Uterus (tissue), 4 donors: Measurements from ENCODE around the gene B9D2. TPM values are rescaled to one million over a fixed set of nuclear protein-coding genes. Genes with fewer than 3 reads are reported as not detected.

ENCODE experiments used
- DNase-seq, 2 donors: peaks; one replicate each; pipeline ENCODE4 v3.0.0-alpha.2; 2019 to 2020
- H3K27ac ChIP-seq, 2 donors: fragments of 200-600 bp; sonication (generic); 1 replicate in 1 of 2; 2 replicates in 1 of 2; pipeline ENCODE4 v1.5.1; 2016 to 2018
- H3K27me3 ChIP-seq, 2 donors: fragments of 200-600 bp; sonication (generic); one replicate each; pipeline ENCODE4 v1.5.1; 2018 to 2019; ENCODE audit warnings: control low read depth in 1 of 2
- H3K36me3 ChIP-seq, 2 donors: fragments of 200-600 bp; sonication (generic); one replicate each; pipeline ENCODE4 v1.5.1; 2019; ENCODE audit warnings: control low read depth in 1 of 2
- H3K4me1 ChIP-seq, 2 donors: fragments of 200-600 bp; sonication (generic); one replicate each; pipeline ENCODE4 v1.5.1; 2018 to 2019; ENCODE audit warnings: control low read depth in 1 of 2
- H3K4me3 ChIP-seq, 2 donors: fragments of 200-600 bp; sonication (generic); 1 replicate in 1 of 2; 2 replicates in 1 of 2; pipeline ENCODE4 v1.5.1; 2018 to 2019; ENCODE audit warnings: mild to moderate bottlenecking in 1 of 2
- H3K9me3 ChIP-seq, 2 donors: fragments of 200-600 bp; sonication (generic); one replicate each; pipeline ENCODE4 v1.5.1; 2019; ENCODE audit warnings: control low read depth in 1 of 2
- POLR2A ChIP-seq, 2 donors: fragments of 450-650 bp; IDR thresholded peaks; one replicate each; pipeline ENCODE4 v1.6.1; 2016; ENCODE audit warnings: antibody characterized with exemption in 2 of 2, mild to moderate bottlenecking in 1 of 2, moderate library complexity in 1 of 2
- intact Hi-C: fragments of 100-400 bp; cut with DNase I; formaldehyde crosslinking; loops from one replicate; pipeline ENCODE4 v1.15.1; 2023; ENCODE audit warnings: low total_unique reads
- total RNA-seq, 4 donors: library from RNA; depleted of rRNA in 3 of 4; stranded (reverse); fragments of >200 nt in 3 of 4; gene quantifications; one replicate each; pipeline versions ENCODE4 v1.1.0 to v1.2.4, GENCODE V29; 2014 to 2023
- TF ChIP-seq, protein P1 (sequence below), 4 experiments: fragments of 200-600 bp in 2 of 4; fragments of 450-650 bp in 2 of 4; sonication (generic) in 2 of 4; IDR thresholded peaks; one replicate each; pipeline ENCODE4 v1.5.1; 2016 to 2019; ENCODE audit warnings: antibody characterized with exemption in 4 of 4, mild to moderate bottlenecking in 2 of 4, moderate library complexity in 1 of 4
- donor health status: DM: yes; HTN: yes; CAD: no.

The B9D2 gene
- total RNA-seq, 4 donors from 2014 or later: 0.29 to 6.2 (median 3.5) TPM; not detected in 1

DNA sequence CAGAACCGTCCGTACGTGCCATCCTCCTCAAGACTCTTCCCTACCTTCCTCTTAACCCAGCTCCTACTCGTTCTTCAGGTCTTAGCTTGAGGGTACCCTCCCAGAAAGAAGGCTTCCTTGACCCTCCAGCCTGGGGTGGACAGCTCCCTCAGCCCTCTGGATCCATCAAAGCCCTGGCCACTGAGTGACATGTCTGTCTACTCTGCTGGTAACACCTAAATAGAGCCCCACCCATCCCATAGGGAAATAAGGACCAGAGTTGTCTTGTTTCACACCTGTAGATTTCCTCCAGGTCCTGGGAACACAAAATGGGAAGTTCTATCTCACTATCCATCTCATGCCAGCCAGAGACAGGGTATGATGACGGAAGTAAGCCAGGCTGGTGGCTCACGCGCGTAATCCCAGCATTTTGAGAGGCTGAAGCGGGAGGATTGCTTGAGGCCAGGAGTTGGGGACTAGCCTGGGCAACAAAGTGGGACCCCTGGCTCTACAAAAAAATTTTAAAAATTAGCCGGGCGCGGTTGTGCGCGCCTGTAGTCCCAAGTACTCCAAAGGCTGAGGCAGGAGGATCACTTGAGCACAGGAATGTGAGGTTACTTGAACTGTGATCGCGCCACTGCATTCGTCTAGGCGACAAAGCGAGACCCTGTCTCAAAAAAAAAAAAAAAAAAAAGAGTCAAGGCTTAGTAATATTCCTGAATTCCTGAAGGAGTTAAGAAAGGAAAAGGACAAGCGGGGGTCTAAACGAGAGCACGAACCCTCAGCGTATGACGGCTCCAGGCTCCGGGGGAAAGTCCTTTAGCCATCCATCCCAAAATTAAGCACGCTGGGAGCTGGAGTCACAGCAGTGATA lies 54.5 kb downstream of the B9D2 start:
- DNase-seq: no peak
- Histone ChIP-seq H3K27me3 (no peaks in the 10 kb centered on the region), H3K4me1 (peaks cover 3 to 10% of the 10 kb centered on the region in 2 donors), H3K27ac (peak overlapping the region; percentile 90 to 96), H3K4me3 (peak overlapping the region; percentile 63 to 78), H3K36me3 (no peaks in the 10 kb centered on the region), H3K9me3 (no peaks in the 10 kb centered on the region)
- TF ChIP-seq, protein P1, sequence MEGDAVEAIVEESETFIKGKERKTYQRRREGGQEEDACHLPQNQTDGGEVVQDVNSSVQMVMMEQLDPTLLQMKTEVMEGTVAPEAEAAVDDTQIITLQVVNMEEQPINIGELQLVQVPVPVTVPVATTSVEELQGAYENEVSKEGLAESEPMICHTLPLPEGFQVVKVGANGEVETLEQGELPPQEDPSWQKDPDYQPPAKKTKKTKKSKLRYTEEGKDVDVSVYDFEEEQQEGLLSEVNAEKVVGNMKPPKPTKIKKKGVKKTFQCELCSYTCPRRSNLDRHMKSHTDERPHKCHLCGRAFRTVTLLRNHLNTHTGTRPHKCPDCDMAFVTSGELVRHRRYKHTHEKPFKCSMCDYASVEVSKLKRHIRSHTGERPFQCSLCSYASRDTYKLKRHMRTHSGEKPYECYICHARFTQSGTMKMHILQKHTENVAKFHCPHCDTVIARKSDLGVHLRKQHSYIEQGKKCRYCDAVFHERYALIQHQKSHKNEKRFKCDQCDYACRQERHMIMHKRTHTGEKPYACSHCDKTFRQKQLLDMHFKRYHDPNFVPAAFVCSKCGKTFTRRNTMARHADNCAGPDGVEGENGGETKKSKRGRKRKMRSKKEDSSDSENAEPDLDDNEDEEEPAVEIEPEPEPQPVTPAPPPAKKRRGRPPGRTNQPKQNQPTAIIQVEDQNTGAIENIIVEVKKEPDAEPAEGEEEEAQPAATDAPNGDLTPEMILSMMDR (IDR thresholded peaks at IDR 0.05): no peak
- TF ChIP-seq POLR2A (IDR thresholded peaks at IDR 0.05): no peak
- intact Hi-C loops: loop anchor here (5.0 kb wide), 1 partner anchor 42 kb away; no protein-coding TSS in a partner anchor

DNA sequence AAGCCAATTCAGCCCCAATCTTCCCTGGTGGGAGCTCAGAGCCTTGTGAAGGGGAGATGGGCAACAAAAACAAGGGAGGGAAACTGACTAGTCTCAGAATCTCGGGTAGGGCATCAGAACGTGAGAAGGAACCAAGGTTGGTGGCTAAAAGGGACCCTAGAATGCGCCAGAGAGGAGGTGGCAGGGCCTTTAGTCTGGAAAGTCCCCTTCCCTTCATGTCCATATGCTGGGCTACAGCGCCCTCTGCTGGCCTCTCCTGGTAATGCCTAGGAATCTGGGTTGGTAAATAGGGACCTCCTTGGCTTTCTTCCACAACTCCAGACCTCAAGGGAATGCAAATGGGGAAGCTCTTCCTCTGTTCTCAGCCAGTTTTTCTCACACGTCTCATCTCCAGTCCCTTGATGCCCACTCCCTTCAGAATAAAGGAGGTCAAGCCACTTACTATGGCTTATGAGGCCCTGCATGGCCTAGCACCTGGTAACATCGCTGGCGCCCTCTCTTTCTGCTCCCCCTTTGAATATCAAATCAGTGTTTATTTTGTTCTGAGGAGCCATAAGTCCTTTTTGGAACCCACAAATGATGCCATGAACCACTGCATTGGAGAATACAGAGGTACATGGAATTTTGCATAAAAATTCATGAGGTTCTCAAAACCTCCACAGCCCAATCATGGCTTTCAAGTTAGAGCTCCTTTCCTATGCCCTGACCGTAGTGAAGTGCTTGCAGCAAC lies 55.3 kb downstream of the B9D2 start:
- peak overlapping the region; percentile 63 to 78 for H3K4me3 ChIP-seq
- TF ChIP-seq, protein P1 (IDR thresholded peaks at IDR 0.05): peak; percentile 95 to 97 (median 96)
- no peak for TF ChIP-seq POLR2A (IDR thresholded peaks at IDR 0.05)
- DNase-seq: peak; percentile 92 to 95
- H3K36me3 ChIP-seq: no peaks in the 10 kb centered on the region
- no peaks in the 10 kb centered on the region for H3K27me3 ChIP-seq
- H3K27ac ChIP-seq: peak overlapping the region; percentile 90 to 96
- H3K9me3 ChIP-seq: no peaks in the 10 kb centered on the region
- intact Hi-C loops: loop anchor here (5.0 kb wide), 1 partner anchor 41 kb away; no protein-coding TSS in a partner anchor
- peaks cover 3 to 10% of the 10 kb centered on the region in 2 donors for H3K4me1 ChIP-seq

DNA sequence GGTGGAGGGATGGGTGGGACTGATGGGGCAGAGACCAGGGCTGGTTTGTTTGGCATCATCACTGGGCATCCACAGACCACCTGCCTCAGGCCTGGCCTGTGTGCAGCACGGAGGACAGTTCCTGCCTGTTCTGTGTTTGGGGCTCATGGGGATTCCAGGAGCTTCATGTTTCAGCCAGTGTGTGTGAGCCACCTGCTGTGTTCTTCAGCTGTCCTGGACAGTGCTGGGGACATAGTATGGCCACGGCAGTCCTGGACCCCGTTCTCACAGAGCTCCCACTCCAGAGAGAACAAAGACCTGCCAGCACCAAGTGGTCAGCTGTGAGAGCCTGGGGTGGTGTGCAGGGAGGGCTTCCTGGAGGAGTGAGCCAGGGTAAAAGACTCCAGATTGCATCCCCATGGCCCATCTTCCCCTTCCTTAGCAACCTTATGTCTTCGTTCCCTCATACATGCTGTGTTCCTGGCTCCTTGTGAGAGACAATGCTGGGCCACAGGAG lies 55.9 kb downstream of the B9D2 start:
- intact Hi-C loops: loop anchor here (5.0 kb wide), 1 partner anchor 41 kb away; no protein-coding TSS in a partner anchor
- Histone ChIP-seq H3K27me3 (no peaks in the 10 kb centered on the region), H3K9me3 (no peaks in the 10 kb centered on the region), H3K27ac (peak overlapping the region; percentile 90 to 96), H3K4me3 (no peak overlapping the region), H3K36me3 (no peaks in the 10 kb centered on the region), H3K4me1 (peaks cover 3 to 10% of the 10 kb centered on the region in 2 donors)
- no peak for TF ChIP-seq POLR2A (IDR thresholded peaks at IDR 0.05)
- TF ChIP-seq, protein P1 (IDR thresholded peaks at IDR 0.05): no peak
- no peak for DNase-seq

DNA sequence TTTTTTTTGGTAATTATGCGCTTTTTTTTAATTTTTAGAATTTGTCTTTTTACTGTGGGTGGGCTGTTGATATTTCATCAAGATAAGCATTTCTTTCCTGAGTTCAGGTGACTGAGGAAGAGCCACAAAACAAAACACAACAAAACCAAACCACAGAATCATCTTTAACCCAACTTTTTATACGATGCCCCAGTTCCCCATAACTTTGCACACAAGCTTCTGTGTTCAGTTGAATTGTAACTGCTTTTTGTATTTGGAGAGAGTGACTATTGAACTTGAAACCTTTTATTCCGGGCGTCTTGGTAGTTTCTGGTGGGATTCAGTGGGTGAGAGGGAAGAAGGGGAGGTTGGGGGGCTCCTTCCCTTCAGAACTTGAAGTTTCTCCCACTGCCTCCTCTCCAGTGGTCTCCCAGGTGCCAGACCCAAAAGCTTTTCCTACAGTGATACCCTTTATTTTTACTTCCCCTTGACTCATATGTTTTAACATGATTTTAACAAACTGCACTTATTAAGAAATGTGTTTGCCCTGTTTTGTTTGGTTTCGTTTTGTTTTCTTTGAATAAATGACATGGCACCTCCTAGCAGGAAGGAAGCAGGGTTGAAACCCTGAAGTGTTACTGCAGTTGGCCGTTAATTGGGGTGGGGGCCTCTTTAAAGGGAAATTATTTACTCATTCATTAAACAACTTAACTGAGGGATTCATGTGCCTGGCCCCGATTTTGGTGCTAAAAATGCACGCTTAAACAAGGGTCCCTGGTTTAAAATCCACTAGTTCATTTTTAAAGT lies 56.7 kb downstream of the B9D2 start:
- Histone ChIP-seq H3K4me1 (peaks cover 3 to 10% of the 10 kb centered on the region in 2 donors), H3K36me3 (no peaks in the 10 kb centered on the region), H3K4me3 (no peak overlapping the region), H3K27me3 (no peaks in the 10 kb centered on the region), H3K9me3 (no peaks in the 10 kb centered on the region), H3K27ac (peak overlapping the region in 1 of 2 donors; percentile 90)
- intact Hi-C loops: loop anchor here (5.0 kb wide), 1 partner anchor 40 kb away; no protein-coding TSS in a partner anchor
- DNase-seq: no peak
- TF ChIP-seq, protein P1 (IDR thresholded peaks at IDR 0.05): no peak
- no peak for TF ChIP-seq POLR2A (IDR thresholded peaks at IDR 0.05)
